Natural killer cell treated with Interleukin-12 subunit alpha and Interleukin-12 subunit beta and Interleukin-15 and Interleukin-18, amount 100 ng/mL, for 72 hours (primary cell): Measurements from ENCODE around the gene CLIC5. TPM values are rescaled to one million over a fixed set of nuclear protein-coding genes. Genes with fewer than 3 reads are reported as not detected.

Experiments
- ATAC-seq, 2 donors: fragments of 150-1000 bp; cut with Tn5 transposase in 1 of 2; sonication (Bioruptor Pico), chemical (Tn5 transposase) in 1 of 2; 2 replicates each; pipeline ENCODE4 v1.10.0; 2021
- DNase-seq: peaks from one replicate; pipeline ENCODE4 v3.0.0; 2022; ENCODE audit warnings: low spot score
- H3K27ac Mint-ChIP-seq, 2 donors: 1 replicate in 1 of 2; 2 replicates in 1 of 2; pipeline ENCODE4 v1.8.0; 2022; ENCODE audit warnings: mixed read lengths in 2 of 2, mild to moderate bottlenecking in 1 of 2, moderate library complexity in 1 of 2
- H3K27me3 Mint-ChIP-seq, 2 donors: 1 replicate in 1 of 2; 2 replicates in 1 of 2; pipeline ENCODE4 v1.8.0; 2022; ENCODE audit warnings: mixed read lengths in 2 of 2
- H3K36me3 Mint-ChIP-seq: one replicate; pipeline ENCODE4 v1.8.0; 2022; ENCODE audit warnings: mixed read lengths
- H3K4me1 Mint-ChIP-seq, 2 donors: 1 replicate in 1 of 2; 2 replicates in 1 of 2; pipeline ENCODE4 v1.8.0; 2022; ENCODE audit warnings: low read depth in 2 of 2, mixed read lengths in 2 of 2, mild to moderate bottlenecking in 1 of 2
- H3K4me3 Mint-ChIP-seq: one replicate; pipeline ENCODE4 v1.8.0; 2022; ENCODE audit warnings: mixed read lengths
- H3K9me3 Mint-ChIP-seq: 2 replicates; pipeline ENCODE4 v1.8.0; 2022; ENCODE audit warnings: mixed read lengths
- total RNA-seq, 2 donors: library from RNA; stranded (reverse); gene quantifications; one replicate each; pipeline ENCODE4 v1.2.3, GENCODE V29; 2022

The CLIC5 gene
- total RNA-seq, 2 donors from 2014 or later, result 0.38 to 3.8 TPM

DNA sequence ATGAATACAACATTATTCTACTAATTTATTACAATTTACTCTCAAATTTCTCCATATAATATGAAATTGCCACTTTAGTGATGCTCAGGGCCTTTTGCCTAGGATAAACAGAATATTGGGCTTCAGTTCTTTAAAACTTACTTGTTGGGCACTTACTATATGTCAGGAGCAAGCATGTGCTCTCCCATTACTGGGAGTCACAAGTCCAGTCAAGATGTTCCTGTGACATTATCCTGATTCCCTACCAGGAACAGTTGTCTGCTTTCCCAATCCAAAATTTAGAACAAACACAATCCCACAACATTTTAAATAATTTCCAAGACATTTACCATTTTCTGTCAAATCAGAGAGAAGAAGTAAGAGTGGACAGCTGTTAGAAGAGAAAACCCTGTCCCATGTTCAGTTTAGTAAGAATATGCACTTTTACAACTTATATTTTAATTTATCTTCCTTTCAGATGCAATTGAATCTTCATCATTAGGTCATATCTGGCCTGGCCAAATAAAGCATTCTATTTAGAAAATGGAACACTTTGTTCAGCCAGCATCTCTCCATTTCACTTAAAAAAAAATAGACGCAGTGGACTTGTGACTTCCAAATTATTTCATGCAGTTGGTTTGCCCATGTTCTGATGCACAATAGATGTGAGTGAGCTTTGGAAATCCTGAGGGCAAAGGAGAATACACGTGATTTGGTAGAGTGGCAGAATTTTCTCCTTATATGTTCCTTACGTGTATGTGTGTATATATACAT lies 159.8 kb downstream of the CLIC5 start:
- no peak overlapping the region for H3K27ac Mint-ChIP-seq
- ATAC-seq (no peak), DNase-seq (no peak)
- H3K9me3 Mint-ChIP-seq, result no peaks in the 10 kb centered on the region
- no peaks in the 10 kb centered on the region for H3K36me3 Mint-ChIP-seq
- no peak overlapping the region for H3K4me3 Mint-ChIP-seq
- peaks cover 17 to 23% of the 10 kb centered on the region in 2 donors for H3K27me3 Mint-ChIP-seq
- peaks cover 0 to 4% of the 10 kb centered on the region in 2 donors for H3K4me1 Mint-ChIP-seq

DNA sequence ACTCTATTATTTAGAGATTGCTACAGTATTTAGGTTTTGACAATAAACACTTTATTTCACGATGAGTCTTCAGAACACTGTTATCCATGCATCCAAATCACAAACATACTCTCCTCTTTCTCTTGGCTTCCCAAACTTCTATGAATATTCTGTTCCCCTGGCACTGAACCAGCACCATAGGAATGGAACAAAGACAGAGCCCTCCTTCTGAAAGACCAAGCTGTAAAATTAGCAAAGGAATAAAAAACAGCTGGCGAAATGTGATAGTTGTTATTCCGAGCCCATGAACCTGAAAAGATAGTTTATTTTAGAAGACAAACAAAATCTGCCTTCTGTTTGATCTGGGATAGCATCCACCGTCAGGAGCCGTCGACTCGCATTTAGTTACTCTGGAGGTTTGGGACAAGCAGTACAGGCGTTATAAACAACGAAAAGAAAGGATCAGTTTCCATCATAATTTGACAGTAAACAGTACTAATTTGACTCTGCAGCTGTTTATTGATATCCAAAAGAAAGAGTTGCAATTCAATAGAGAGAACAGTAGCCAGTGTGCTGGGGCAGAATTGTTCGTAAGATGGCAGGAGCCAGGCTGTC lies 161.4 kb downstream of the CLIC5 start:
- no peaks in the 10 kb centered on the region for H3K36me3 Mint-ChIP-seq
- DNase-seq, result no peak
- H3K9me3 Mint-ChIP-seq, result no peaks in the 10 kb centered on the region
- no peak overlapping the region for H3K27ac Mint-ChIP-seq
- ATAC-seq, result no peak
- peaks cover 15 to 19% of the 10 kb centered on the region in 2 donors for H3K27me3 Mint-ChIP-seq
- peaks cover 0 to 4% of the 10 kb centered on the region in 2 donors for H3K4me1 Mint-ChIP-seq
- H3K4me3 Mint-ChIP-seq, result no peak overlapping the region

DNA sequence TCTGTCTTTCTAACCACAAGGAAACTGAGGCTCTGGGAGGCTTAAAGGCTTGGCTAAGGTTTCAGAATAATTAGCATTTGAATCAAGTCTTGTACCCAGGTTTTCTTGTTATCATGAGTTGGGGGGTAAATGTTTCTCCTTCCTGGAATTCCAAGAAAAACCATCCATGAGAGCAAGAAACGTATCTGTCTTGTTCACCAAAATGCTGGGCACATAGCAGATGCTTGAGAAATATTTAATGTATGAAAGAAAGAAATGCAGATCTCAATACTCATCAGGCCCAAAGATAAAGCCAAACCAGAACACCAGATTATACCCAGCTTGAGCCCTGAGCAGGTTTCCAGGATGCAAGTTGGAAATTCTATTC lies 164.6 kb downstream of the CLIC5 start:
- peaks cover 15% of the 10 kb centered on the region in 2 donors for H3K27me3 Mint-ChIP-seq
- no peaks in the 10 kb centered on the region for H3K36me3 Mint-ChIP-seq
- DNase-seq (no peak), ATAC-seq (no peak)
- no peaks in the 10 kb centered on the region for H3K9me3 Mint-ChIP-seq
- peaks cover 0 to 4% of the 10 kb centered on the region in 2 donors for H3K4me1 Mint-ChIP-seq
- no peak overlapping the region for H3K4me3 Mint-ChIP-seq
- H3K27ac Mint-ChIP-seq, result no peak overlapping the region

GRCh38 chr6:45850378-45851033 lies 165.2 kb downstream of the CLIC5 start:
- Mint-ChIP-seq H3K4me1 (peaks cover 0 to 4% of the 10 kb centered on the region in 2 donors), H3K27me3 (peaks cover 15% of the 10 kb centered on the region in 2 donors)
- ATAC-seq, result no peak

GRCh38 chr6:45845567-45845966 lies 170.1 kb downstream of the CLIC5 start:
- H3K27me3 Mint-ChIP-seq, result peaks cover 5 to 11% of the 10 kb centered on the region in 2 donors
- H3K9me3 Mint-ChIP-seq, result no peaks in the 10 kb centered on the region
- no peak for ATAC-seq
- H3K4me3 Mint-ChIP-seq, result no peak overlapping the region
- peaks cover 11 to 16% of the 10 kb centered on the region in 2 donors for H3K4me1 Mint-ChIP-seq
- no peak for DNase-seq
- H3K27ac Mint-ChIP-seq, result no peak overlapping the region
- H3K36me3 Mint-ChIP-seq, result no peaks in the 10 kb centered on the region

More at GRCh38 chr6:45850378-45851033, 165.2 kb downstream of the CLIC5 start:
- DNase-seq, result no peak
- Mint-ChIP-seq H3K4me3 (no peak overlapping the region), H3K9me3 (no peaks in the 10 kb centered on the region), H3K36me3 (no peaks in the 10 kb centered on the region), H3K27ac (no peak overlapping the region)

DNA sequence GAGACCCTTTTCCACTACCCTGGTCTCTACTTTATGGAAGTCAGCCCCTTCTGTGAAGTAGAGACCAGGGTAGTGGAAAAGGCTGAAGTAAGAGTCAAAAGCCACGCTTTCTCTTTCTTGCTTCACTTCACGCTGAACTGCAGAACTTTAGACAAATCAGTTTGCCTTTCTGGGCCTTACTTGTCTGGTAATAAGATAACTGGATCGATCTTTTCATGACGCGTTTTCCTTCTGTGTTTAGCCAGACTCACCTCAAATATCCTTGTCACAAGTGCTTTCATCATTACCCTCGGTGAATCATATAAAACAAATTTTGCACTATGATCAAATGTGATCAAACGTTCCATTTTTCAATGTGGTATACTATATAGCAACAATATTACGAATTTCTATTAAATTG lies 170.7 kb downstream of the CLIC5 start:
- Mint-ChIP-seq H3K27ac (no peak overlapping the region), H3K4me3 (no peak overlapping the region), H3K36me3 (no peaks in the 10 kb centered on the region), H3K9me3 (no peaks in the 10 kb centered on the region), H3K27me3 (peaks cover 9% of the 10 kb centered on the region in 2 donors), H3K4me1 (peaks cover 11 to 16% of the 10 kb centered on the region in 2 donors)
- no peak for DNase-seq
- no peak for ATAC-seq

DNA sequence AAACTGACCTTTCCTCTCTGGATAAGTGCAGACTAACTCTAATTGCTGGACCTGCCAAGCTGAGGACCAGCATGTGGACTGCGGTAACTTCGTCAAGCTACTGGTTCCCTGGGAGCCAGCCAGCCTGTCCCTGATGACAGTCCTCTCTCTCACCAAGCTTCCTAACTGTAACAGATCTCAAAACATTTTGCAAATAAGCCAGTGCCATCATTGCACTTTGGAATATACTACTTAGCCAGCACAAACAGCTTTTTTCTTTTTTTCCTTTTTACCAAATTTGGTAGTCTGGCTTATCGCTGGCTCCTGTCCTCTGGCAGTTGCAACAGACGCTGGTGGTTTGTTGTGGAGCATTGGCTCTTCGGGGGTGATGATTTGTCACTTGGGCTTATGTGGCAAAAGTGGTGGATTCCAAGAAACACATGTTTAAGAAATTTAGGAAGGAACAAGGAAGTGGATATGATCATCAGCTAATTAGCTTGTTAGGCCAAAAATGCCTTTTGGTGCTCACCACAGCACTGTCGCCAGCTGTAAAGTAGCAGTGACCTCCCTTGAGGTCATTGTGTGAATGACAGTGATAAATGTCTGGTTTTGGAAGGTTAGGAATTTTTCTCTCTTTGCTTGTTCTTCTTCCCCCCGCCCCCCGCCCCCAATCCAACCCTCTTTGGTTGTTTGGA lies 171.7 kb downstream of the CLIC5 start:
- peak overlapping the region; percentile 21 to 26 for H3K27ac Mint-ChIP-seq
- DNase-seq, result no peak
- peak; percentile 51 to 72 for ATAC-seq
- peaks cover 11 to 19% of the 10 kb centered on the region in 2 donors for H3K4me1 Mint-ChIP-seq
- no peaks in the 10 kb centered on the region for H3K9me3 Mint-ChIP-seq
- peaks cover 6 to 12% of the 10 kb centered on the region in 2 donors for H3K27me3 Mint-ChIP-seq
- H3K36me3 Mint-ChIP-seq, result no peaks in the 10 kb centered on the region
- H3K4me3 Mint-ChIP-seq, result peak overlapping the region; percentile 8

DNA sequence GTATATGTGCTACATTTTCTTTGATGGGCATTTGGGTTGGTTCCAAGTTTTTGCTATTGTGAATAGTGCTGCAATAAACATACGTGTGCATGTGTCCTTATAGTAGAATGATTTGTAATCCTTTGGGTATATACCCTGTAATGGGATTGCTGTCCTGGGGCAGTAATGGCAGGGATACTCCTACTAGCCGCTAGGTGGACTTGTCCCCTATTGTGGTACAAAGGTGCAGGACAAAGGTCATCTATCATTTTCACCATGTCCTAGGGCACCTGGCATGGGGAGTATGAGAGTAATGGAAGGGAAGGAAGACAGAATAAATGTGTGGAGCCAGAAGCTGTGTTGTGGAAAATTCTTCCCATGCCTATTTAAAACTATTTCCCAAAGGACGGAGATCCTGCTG lies 174.6 kb downstream of the CLIC5 start:
- no peaks in the 10 kb centered on the region for H3K9me3 Mint-ChIP-seq
- H3K36me3 Mint-ChIP-seq, result no peaks in the 10 kb centered on the region
- H3K4me3 Mint-ChIP-seq, result no peak overlapping the region
- H3K27me3 Mint-ChIP-seq, result peaks cover 6 to 12% of the 10 kb centered on the region in 2 donors
- H3K4me1 Mint-ChIP-seq, result peaks cover 24 to 43% of the 10 kb centered on the region in 2 donors
- no peak for ATAC-seq
- no peak overlapping the region for H3K27ac Mint-ChIP-seq
- DNase-seq, result no peak

DNA sequence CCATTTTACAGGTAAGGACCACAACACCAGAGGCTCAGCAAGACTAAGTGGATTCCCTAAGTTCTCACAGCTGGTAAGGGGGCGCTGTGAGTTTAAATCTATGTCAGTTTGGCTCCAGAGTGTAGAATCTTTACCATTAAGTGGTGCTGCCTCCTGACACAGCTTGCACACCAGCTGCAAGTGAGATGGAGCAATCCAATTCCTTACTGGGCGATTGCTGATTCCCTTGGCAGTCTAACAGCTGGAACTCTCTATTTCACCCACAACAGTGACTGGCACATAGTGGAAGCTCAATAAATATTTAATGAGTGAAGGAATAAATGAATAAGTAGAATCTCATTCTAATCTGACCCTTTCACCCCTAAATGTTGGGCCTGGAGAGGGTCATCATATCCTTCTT lies 176.7 kb downstream of the CLIC5 start:
- Mint-ChIP-seq H3K27ac (no peak overlapping the region), H3K4me1 (peaks cover 35 to 52% of the 10 kb centered on the region in 2 donors), H3K9me3 (no peaks in the 10 kb centered on the region), H3K36me3 (no peaks in the 10 kb centered on the region), H3K4me3 (peak overlapping the region; percentile 49), H3K27me3 (peaks cover 6 to 12% of the 10 kb centered on the region in 2 donors)
- ATAC-seq (no peak), DNase-seq (no peak)

GRCh38 chr6:45838451-45838850 lies 177.2 kb downstream of the CLIC5 start:
- ATAC-seq (peak in 1 of 2 donors; percentile 40), DNase-seq (no peak)
- peak overlapping the region; percentile 27 to 70 for H3K27ac Mint-ChIP-seq
- H3K4me1 Mint-ChIP-seq, result peaks cover 35 to 51% of the 10 kb centered on the region in 2 donors
- no peaks in the 10 kb centered on the region for H3K36me3 Mint-ChIP-seq
- H3K27me3 Mint-ChIP-seq, result peaks cover 6 to 12% of the 10 kb centered on the region in 2 donors
- peak overlapping the region; percentile 49 for H3K4me3 Mint-ChIP-seq
- H3K9me3 Mint-ChIP-seq, result no peaks in the 10 kb centered on the region

- Mint-ChIP-seq H3K27ac (peak overlapping the region; percentile 27 to 70), H3K4me1 (peaks cover 33 to 48% of the 10 kb centered on the region in 2 donors), H3K36me3 (no peaks in the 10 kb centered on the region), H3K27me3 (peaks cover 6 to 12% of the 10 kb centered on the region in 2 donors), H3K9me3 (no peaks in the 10 kb centered on the region), H3K4me3 (no peak overlapping the region)
- ATAC-seq (peak in 1 of 2 donors; percentile 37), DNase-seq (no peak)
Observed at GRCh38 chr6:45837541-45838200, 178.0 kb downstream of the CLIC5 start.

- Mint-ChIP-seq H3K9me3 (no peaks in the 10 kb centered on the region), H3K4me1 (peaks cover 36 to 53% of the 10 kb centered on the region in 2 donors), H3K4me3 (no peak overlapping the region), H3K36me3 (no peaks in the 10 kb centered on the region), H3K27ac (peak overlapping the region; percentile 27 to 86), H3K27me3 (peaks cover 6 to 12% of the 10 kb centered on the region in 2 donors)
- ATAC-seq, result no peak
- DNase-seq, result no peak
Observed at GRCh38 chr6:45836984-45837383, 178.7 kb downstream of the CLIC5 start.

- DNase-seq (no peak), ATAC-seq (no peak)
- H3K27ac Mint-ChIP-seq, result peak overlapping the region; percentile 86 to 95
- H3K9me3 Mint-ChIP-seq, result no peaks in the 10 kb centered on the region
- H3K4me1 Mint-ChIP-seq, result peaks cover 38 to 58% of the 10 kb centered on the region in 2 donors
- H3K36me3 Mint-ChIP-seq, result no peaks in the 10 kb centered on the region
- no peak overlapping the region for H3K4me3 Mint-ChIP-seq
- H3K27me3 Mint-ChIP-seq, result peaks cover 6 to 12% of the 10 kb centered on the region in 2 donors
Observed at GRCh38 chr6:45836438-45836824, 179.2 kb downstream of the CLIC5 start.
